Activated T-helper 17 cell treated with anti-CD3 and anti-CD28 coated beads, Interleukin-2, amount 50 U/mL, for 72 hours (primary cell): ENCODE measurements around the gene ERMN. TPM values are rescaled to one million over a fixed set of nuclear protein-coding genes. Genes with fewer than 3 reads are reported as not detected.
"Not testable (repeated sequence)": the region's sequence is repeated elsewhere in the genome, so short reads cannot be mapped to it uniquely, and the experiment has no call there.

Experiments
- ATAC-seq: fragments of 150-1000 bp; cut with Tn5 transposase; replicated peaks from 2 replicates; pipeline ENCODE4 v1.10.0; 2021; ENCODE audit warnings: mild to moderate bottlenecking, moderate library complexity
- H3K27ac Mint-ChIP-seq: one replicate; pipeline ENCODE4 v1.8.0; 2022; ENCODE audit warnings: mixed read lengths
- H3K27me3 Mint-ChIP-seq: one replicate; pipeline ENCODE4 v1.8.0; 2022; ENCODE audit warnings: mixed read lengths
- H3K36me3 Mint-ChIP-seq: one replicate; pipeline ENCODE4 v1.8.0; 2022; ENCODE audit warnings: low read depth, mild to moderate bottlenecking, mixed read lengths
- H3K4me1 Mint-ChIP-seq: one replicate; pipeline ENCODE4 v1.8.0; 2022; ENCODE audit warnings: mixed read lengths
- H3K4me3 Mint-ChIP-seq: one replicate; pipeline ENCODE4 v1.8.0; 2022; ENCODE audit warnings: mild to moderate bottlenecking, mixed read lengths
- H3K9me3 Mint-ChIP-seq: one replicate; pipeline ENCODE4 v1.8.0; 2022; ENCODE audit warnings: mixed read lengths
- total RNA-seq, 2 donors: library from RNA; stranded (reverse); gene quantifications; one replicate each; pipeline ENCODE4 v1.2.3, GENCODE V29; 2022

Gene ERMN
- total RNA-seq, 2 donors from 2014 or later, result 1.6 to 1.8 TPM

DNA sequence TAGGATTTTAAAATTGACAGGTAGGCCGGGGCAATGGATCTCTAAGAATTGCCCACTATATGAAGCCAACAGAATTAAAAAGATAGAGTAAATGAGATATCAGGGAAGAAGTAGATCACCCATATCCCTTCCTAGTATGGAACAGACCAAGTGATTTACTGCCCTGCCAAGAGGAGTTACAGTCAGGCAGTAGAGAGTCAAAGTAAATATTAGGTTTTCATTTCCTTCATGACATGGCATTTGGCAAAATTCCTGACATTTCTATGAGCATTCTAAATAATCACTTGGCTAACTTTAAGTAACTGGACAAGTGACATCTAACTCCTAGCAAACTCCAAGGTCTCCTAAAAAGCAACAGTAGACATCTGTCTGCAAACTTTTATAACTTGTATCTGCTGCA, 34.6 kb downstream of the ERMN start:
- Mint-ChIP-seq H3K4me3 (no peak overlapping the region), H3K27ac (no peak overlapping the region), H3K4me1 (no peaks in the 10 kb centered on the region), H3K9me3 (no peaks in the 10 kb centered on the region), H3K36me3 (no peaks in the 10 kb centered on the region), H3K27me3 (peaks cover 9% of the 10 kb centered on the region)
- ATAC-seq, result no peak

DNA sequence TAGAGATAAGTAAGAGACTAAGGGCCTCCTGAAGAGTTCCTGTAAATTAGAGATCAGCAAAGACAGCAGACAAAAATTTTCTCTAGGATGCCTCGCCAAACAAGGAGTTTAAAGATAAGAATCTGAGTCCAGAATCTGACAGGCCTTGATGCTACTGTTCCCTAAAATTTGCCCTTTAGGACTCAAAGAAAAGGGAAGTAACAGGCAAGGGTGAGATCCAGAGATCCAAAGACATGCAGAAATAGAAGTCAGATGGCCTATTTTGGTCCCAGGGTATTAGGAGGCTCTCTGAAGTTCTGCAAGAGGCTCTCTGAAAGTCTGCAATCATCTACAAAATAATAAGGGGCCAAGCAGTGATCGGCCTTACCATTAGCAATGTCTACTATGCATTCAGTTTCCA, 35.1 kb downstream of the ERMN start:
- Mint-ChIP-seq H3K4me3 (no peak overlapping the region), H3K27ac (no peak overlapping the region), H3K36me3 (no peaks in the 10 kb centered on the region)

DNA sequence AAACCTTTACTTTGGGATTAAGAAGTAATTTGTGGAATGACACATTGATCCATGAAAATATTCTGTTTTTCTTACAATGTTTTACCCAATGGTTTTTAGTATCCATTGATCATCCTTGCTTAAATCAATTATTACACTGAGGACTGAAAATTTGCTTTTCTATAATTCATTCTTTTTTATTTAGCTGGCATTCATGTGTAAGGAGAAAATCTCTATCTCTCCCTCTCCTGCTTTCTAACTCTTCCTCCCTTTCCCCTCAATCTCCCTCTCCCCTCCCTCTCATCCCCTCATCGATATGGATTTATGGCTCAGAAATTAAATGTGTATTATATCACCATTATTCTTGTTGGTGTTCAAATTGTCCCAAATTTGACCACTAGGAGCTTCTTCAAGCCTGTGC, 38.5 kb downstream of the ERMN start:
- H3K9me3 Mint-ChIP-seq, result no peaks in the 10 kb centered on the region
- no peaks in the 10 kb centered on the region for H3K4me1 Mint-ChIP-seq
- H3K4me3 Mint-ChIP-seq, result no peak overlapping the region

More for the DNA sequence above, 35.1 kb downstream of the ERMN start:
- H3K9me3 Mint-ChIP-seq, result no peaks in the 10 kb centered on the region
- H3K4me1 Mint-ChIP-seq, result no peaks in the 10 kb centered on the region
- peaks cover 9% of the 10 kb centered on the region for H3K27me3 Mint-ChIP-seq
- no peak for ATAC-seq

DNA sequence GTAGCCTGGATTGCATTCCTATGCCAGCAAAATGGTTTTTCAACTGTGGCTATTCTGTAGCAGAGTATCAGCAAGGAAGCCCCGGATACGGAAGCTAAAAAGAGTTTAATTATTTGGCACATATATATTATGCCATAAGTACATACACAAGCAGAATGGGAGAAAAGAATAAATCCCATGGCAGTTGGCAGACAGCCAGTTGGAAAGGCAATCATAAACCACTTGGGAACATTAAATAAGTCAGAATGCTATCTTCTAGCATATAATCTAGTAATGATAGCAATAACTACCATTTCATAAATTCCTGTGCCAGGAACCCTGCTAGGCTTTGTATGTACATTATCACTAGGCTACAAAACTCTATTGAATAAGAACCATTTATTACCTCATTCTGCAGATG, 42.2 kb downstream of the ERMN start:
- no peaks in the 10 kb centered on the region for H3K36me3 Mint-ChIP-seq
- no peak overlapping the region for H3K27ac Mint-ChIP-seq
- H3K4me1 Mint-ChIP-seq, result no peaks in the 10 kb centered on the region
- peaks cover 17% of the 10 kb centered on the region for H3K27me3 Mint-ChIP-seq
- ATAC-seq, result no peak
- H3K4me3 Mint-ChIP-seq, result no peak overlapping the region
- no peaks in the 10 kb centered on the region for H3K9me3 Mint-ChIP-seq

More for the DNA sequence above, 38.5 kb downstream of the ERMN start:
- H3K27me3 Mint-ChIP-seq, result peaks cover 13% of the 10 kb centered on the region
- no peaks in the 10 kb centered on the region for H3K36me3 Mint-ChIP-seq
- H3K27ac Mint-ChIP-seq, result no peak overlapping the region
- no peak for ATAC-seq

DNA sequence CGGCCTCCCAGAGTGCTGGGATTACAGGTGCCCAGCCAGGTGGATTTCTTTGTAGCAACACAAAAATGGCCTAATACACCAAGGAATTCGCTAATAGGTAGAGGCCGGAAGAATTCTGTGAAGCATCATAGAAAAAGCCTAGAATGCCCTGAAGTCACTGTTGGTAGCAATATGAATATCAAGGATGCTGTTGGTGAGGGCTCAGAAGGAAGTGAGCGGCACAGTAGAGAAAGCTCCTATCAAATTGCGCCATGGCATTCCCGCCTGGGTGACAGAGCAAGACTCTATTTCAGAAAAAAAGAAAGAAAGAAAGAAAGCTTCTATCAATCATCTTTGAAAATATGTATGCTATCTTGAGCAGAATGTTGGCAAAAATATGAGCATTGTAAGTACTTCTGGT, 44.3 kb downstream of the ERMN start:
- no peaks in the 10 kb centered on the region for H3K9me3 Mint-ChIP-seq
- H3K4me3 Mint-ChIP-seq, result no peak overlapping the region
- H3K27me3 Mint-ChIP-seq, result peaks cover 16% of the 10 kb centered on the region
- H3K4me1 Mint-ChIP-seq, result no peaks in the 10 kb centered on the region
- H3K36me3 Mint-ChIP-seq, result no peaks in the 10 kb centered on the region
- H3K27ac Mint-ChIP-seq, result no peak overlapping the region
- ATAC-seq, result no peak

DNA sequence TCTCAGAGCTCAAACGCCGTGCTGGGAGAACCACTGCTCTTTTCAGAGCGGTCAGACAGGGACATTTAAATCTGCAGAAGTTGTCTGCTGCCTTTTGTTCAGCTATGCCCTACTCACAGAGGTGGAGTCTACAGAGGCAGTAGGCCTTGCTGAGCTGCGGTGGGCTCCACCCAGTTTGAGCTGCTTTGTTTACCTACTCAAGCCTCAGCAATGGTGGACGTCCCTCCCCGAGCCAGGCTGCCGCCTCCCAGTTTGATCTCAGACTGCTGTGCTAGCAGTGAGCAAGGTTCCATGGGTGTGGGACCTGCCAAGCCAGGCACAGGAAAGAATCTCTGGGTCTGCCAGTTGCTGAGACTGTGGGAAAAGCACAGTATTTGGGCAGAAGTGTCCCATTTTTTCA, 46.3 kb downstream of the ERMN start:
- not testable (repeated sequence) for H3K27ac Mint-ChIP-seq, H3K4me3 Mint-ChIP-seq, H3K36me3 Mint-ChIP-seq, ATAC-seq, H3K4me1 Mint-ChIP-seq, H3K9me3 Mint-ChIP-seq
- H3K27me3 Mint-ChIP-seq, result peaks cover 15% of the 10 kb centered on the region

DNA sequence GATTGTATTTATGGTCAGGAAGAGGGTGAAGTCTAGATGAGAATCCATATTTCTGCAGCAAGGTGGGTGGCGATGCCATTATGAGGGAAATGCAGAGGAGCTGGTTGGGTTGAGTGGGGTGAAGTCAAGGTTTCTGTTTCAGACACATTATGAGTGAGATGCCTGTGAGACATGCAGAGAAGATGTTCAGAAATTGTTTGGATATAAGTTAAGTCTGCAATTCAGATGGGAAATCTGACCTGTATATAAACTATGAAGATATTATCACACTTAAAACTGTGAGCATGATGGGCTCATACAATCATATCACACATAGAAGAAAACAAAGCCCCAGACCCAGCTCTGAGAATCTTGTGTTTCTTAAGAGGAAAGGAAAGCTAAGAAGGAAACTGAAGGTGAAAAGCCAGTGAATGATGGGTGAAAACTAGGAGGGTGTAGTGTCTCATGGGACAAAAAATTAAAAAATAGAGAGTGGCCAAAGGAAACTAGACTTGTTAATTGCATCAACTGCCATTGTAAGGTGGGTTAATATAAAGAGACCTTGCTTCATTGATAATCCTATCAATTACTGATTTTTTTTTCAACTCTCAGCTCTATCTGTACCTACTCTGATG, 53.9 kb downstream of the ERMN start:
- peaks cover under 1% of the 10 kb centered on the region for H3K27me3 Mint-ChIP-seq
- H3K27ac Mint-ChIP-seq, result no peak overlapping the region
- H3K36me3 Mint-ChIP-seq, result no peaks in the 10 kb centered on the region
- ATAC-seq, result peak; percentile 48
- H3K4me3 Mint-ChIP-seq, result no peak overlapping the region
- no peaks in the 10 kb centered on the region for H3K4me1 Mint-ChIP-seq
- no peaks in the 10 kb centered on the region for H3K9me3 Mint-ChIP-seq

DNA sequence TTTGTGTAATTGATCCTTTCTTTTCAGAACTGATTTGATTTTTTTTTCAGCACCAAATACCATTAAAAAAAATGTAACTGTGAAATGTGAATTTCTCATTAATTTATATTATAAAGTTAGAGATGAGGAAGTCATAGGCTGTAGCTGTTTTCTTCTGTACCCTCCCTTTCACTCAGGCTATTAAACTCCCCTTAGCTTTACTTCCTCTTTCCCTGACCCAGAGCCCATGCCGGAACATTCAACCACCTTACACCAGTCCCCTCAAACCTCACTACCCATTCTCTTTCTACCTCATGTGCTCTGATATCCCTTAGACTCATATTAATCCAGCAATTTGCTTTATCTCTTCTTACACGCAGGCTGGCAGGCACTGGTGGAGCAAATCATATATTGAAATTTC, 55.7 kb downstream of the ERMN start:
- Mint-ChIP-seq H3K4me3 (no peak overlapping the region), H3K27me3 (no peaks in the 10 kb centered on the region), H3K4me1 (no peaks in the 10 kb centered on the region), H3K9me3 (no peaks in the 10 kb centered on the region), H3K36me3 (no peaks in the 10 kb centered on the region), H3K27ac (no peak overlapping the region)
- no peak for ATAC-seq

DNA sequence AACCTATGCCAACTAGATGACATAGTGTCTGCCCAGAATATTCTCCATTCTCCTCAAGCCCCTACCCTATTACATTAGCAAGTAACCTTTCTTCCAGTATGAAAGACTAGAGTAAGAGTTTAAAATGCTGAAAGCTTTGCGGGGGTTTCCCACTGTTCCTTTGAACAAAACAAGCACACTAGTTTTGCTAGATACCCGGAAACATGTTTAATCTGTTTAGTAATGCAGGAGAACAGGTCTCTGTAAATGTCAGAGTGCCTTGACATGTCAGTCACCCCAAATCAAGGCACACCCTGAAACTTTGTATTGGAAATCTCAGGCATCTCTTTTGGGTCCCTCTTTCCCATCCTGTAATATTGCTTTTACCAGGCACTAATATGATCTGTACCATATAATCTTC, 56.6 kb downstream of the ERMN start:
- no peak overlapping the region for H3K4me3 Mint-ChIP-seq
- no peak overlapping the region for H3K27ac Mint-ChIP-seq
- no peaks in the 10 kb centered on the region for H3K9me3 Mint-ChIP-seq
- ATAC-seq, result no peak
- H3K36me3 Mint-ChIP-seq, result no peaks in the 10 kb centered on the region
- no peaks in the 10 kb centered on the region for H3K27me3 Mint-ChIP-seq
- no peaks in the 10 kb centered on the region for H3K4me1 Mint-ChIP-seq

Other genes with a start within 250 kb of the ERMN start
- gene GALNT5, start 68.1 kb downstream of the ERMN start, total RNA-seq, result under 1 TPM; 0.08 to 0.17 TPM
- gene CYTIP, start 118.3 kb upstream of the ERMN start, total RNA-seq, result 100 to 1,000 TPM; 581 to 591 TPM